Kidney epithelial cell (primary cell): ENCODE measurements around the gene KLHL10. TPM values are rescaled to one million over a fixed set of nuclear protein-coding genes. Genes with fewer than 3 reads are reported as not detected.
"Not testable (repeated sequence)": the region's sequence is repeated elsewhere in the genome, so short reads cannot be mapped to it uniquely, and the experiment has no call there.

Source experiments
- DNase-seq: peaks from one replicate; pipeline ENCODE4 v3.0.0-alpha.2; 2010; ENCODE audit warnings: low read depth
- H3K27me3 ChIP-seq: 2 replicates; pipeline ENCODE4 v1.6.0; 2011; ENCODE audit warnings: low read length; ENCODE audit not compliant: control insufficient read depth, insufficient read depth
- H3K36me3 ChIP-seq: 2 replicates; pipeline ENCODE4 v1.5.1; 2011; ENCODE audit warnings: low read length; ENCODE audit not compliant: control insufficient read depth, insufficient read depth
- H3K4me3 ChIP-seq: 2 replicates; pipeline ENCODE4 v1.5.1; 2011; ENCODE audit warnings: low read depth, mild to moderate bottlenecking, control low read depth, low read length
- CTCF ChIP-seq: IDR thresholded peaks from 2 replicates; pipeline ENCODE4 v1.5.1; 2011; ENCODE audit warnings: mild to moderate bottlenecking, moderate library complexity, low read length, control low read depth, inconsistent platforms; ENCODE audit not compliant: insufficient read depth, poor library complexity, severe bottlenecking
- total RNA-seq: library from RNA; depleted of rRNA; stranded (reverse); fragments of >200 nt; gene quantifications from 2 replicates; pipeline ENCODE4 v1.2.3, GENCODE V29; 2015

Gene KLHL10
- total RNA-seq, 1 donor from 2014 or later = not detected

GRCh38 chr17:41835800-41836549 is 1.6 kb upstream of the KLHL10 start, which contains the start of gene NT5C3B:
TSS of gene NT5C3B (minus strand) at chr17:41836232. CDS start at chr17:41836193, 39 bp downstream.
- TF ChIP-seq CTCF = no peak
- Histone ChIP-seq H3K4me3 (peak within 1 kb of the TSS; percentile 81), H3K36me3 (peaks cover 1% of the 10 kb centered on the region), H3K27me3 (no peaks in the 10 kb centered on the region)
- DNase-seq = no peak

GRCh38 chr17:41836550-41837196 is 952 bp upstream of the KLHL10 start:
- Histone ChIP-seq H3K4me3 (peak overlapping the region; percentile 81), H3K27me3 (no peaks in the 10 kb centered on the region), H3K36me3 (no peaks in the 10 kb centered on the region)
- DNase-seq = no peak
- TF ChIP-seq CTCF = no peak

- not testable (repeated sequence) for DNase-seq, H3K4me3 ChIP-seq, H3K27me3 ChIP-seq, H3K36me3 ChIP-seq
Measured at GRCh38 chr17:41839448-41839847, 1.8 kb downstream of the KLHL10 start.

GRCh38 chr17:41840781-41841180 is 3.2 kb downstream of the KLHL10 start:
- not testable (repeated sequence) for H3K4me3 ChIP-seq, DNase-seq, H3K36me3 ChIP-seq

GRCh38 chr17:41844971-41845370 is 7.3 kb downstream of the KLHL10 start:
- no peak for DNase-seq
- Histone ChIP-seq H3K36me3 (no peaks in the 10 kb centered on the region), H3K4me3 (no peak overlapping the region), H3K27me3 (no peaks in the 10 kb centered on the region)
- TF ChIP-seq CTCF = no peak

More at GRCh38 chr17:41840781-41841180, 3.2 kb downstream of the KLHL10 start:
- H3K27me3 ChIP-seq = not testable (repeated sequence)

- TF ChIP-seq CTCF = no peak
- Histone ChIP-seq H3K36me3 (no peaks in the 10 kb centered on the region), H3K4me3 (no peak overlapping the region), H3K27me3 (no peaks in the 10 kb centered on the region)
- no peak for DNase-seq
Measured at GRCh38 chr17:41848788-41849187, 11.2 kb downstream of the KLHL10 start.
